ENCODE measurements around the gene NUDT16L1.

Gene NUDT16L1

GRCh38 chr16:4696905-4697847 lies 3.8 kb downstream of the NUDT16L1 start:
- TF ChIP-seq CTCF (conservative IDR thresholded peaks at IDR 0.05) (no peak), ZFX (IDR thresholded peaks at IDR 0.05) (no peak)
- H3K27ac ChIP-seq = no peak overlapping the region

- no peak overlapping the region for H3K27ac ChIP-seq
- TF ChIP-seq ZFX (IDR thresholded peaks at IDR 0.05) (no peak), CTCF (conservative IDR thresholded peaks at IDR 0.05) (no peak)
Measured at GRCh38 chr16:4697848-4698291, 4.5 kb downstream of the NUDT16L1 start.

- TF ChIP-seq CTCF (conservative IDR thresholded peaks at IDR 0.05) = no peak
- no peak for TF ChIP-seq ZFX (IDR thresholded peaks at IDR 0.05)
- H3K27ac ChIP-seq = no peak overlapping the region
Measured at GRCh38 chr16:4698321-4699045, 5.1 kb downstream of the NUDT16L1 start.

GRCh38 chr16:4699046-4699556 lies 5.7 kb downstream of the NUDT16L1 start:
- TF ChIP-seq ZFX (IDR thresholded peaks at IDR 0.05) (no peak), CTCF (conservative IDR thresholded peaks at IDR 0.05) (no peak)
- no peak overlapping the region for H3K27ac ChIP-seq

- H3K27ac ChIP-seq = no peak overlapping the region
- TF ChIP-seq ZFX (IDR thresholded peaks at IDR 0.05) (no peak), CTCF (conservative IDR thresholded peaks at IDR 0.05) (no peak)
Measured at GRCh38 chr16:4700380-4700996, 7.1 kb downstream of the NUDT16L1 start.

- no peak for TF ChIP-seq CTCF (conservative IDR thresholded peaks at IDR 0.05)
- H3K27ac ChIP-seq = no peak overlapping the region
Measured at GRCh38 chr16:4700997-4701743, 7.8 kb downstream of the NUDT16L1 start.

Data from C4-2B (cell line).